IMR-90 (cell line): Measurements from ENCODE around the gene CATSPERZ.

Source experiments
- CTCF ChIP-seq: conservative IDR thresholded peaks from 2 replicates; pipeline ENCODE4 v1.5.1; 2012; ENCODE audit warnings: mild to moderate bottlenecking, low read depth, low read length, improper control_type of control experiment
- MXI1 ChIP-seq: IDR thresholded peaks from 2 replicates; pipeline ENCODE4 v1.6.1; 2012; ENCODE audit warnings: low read depth, mild to moderate bottlenecking, low read length, moderate library complexity, borderline replicate concordance
- NFE2L2 ChIP-seq: fragments of 150-350 bp; IDR thresholded peaks from 2 replicates; pipeline ENCODE4 v1.6.1; 2016; ENCODE audit warnings: low read depth, mild to moderate bottlenecking, low read length
- POLR2A ChIP-seq: IDR thresholded peaks from 2 replicates; pipeline ENCODE4 v1.6.1; 2012; ENCODE audit warnings: mild to moderate bottlenecking, low read depth, low read length
- RAD21 ChIP-seq: IDR thresholded peaks from 2 replicates; pipeline ENCODE4 v1.6.1; 2012; ENCODE audit warnings: low read length, improper control_type of control experiment
- RCOR1 ChIP-seq: IDR thresholded peaks from 2 replicates; pipeline ENCODE4 v1.6.1; 2012; ENCODE audit warnings: mild to moderate bottlenecking, low read length, improper control_type of control experiment; ENCODE audit not compliant: insufficient replicate concordance
- RFX5 ChIP-seq: IDR thresholded peaks from 2 replicates; pipeline ENCODE4 v1.8.0; 2012; ENCODE audit warnings: low read depth, mild to moderate bottlenecking, low read length, moderate library complexity
- SMC3 ChIP-seq: fragments of 150-350 bp; IDR thresholded peaks from 2 replicates; pipeline ENCODE4 v1.6.1; 2016; ENCODE audit warnings: low read depth, mild to moderate bottlenecking, antibody characterized with exemption, low read length, moderate library complexity
- USF2 ChIP-seq: fragments of 150-350 bp; IDR thresholded peaks from 2 replicates; pipeline ENCODE4 v1.6.1; 2017; ENCODE audit warnings: mild to moderate bottlenecking, antibody characterized with exemption, low read length, low read depth

GRCh38 chr11:64269540-64270220 is 30.5 kb upstream of the CATSPERZ start:
- TF ChIP-seq CTCF (peak; percentile 17; the same call in 1 of the 2 replicates), POLR2A (peak; percentile 73), SMC3 (no peak), RCOR1 (peak; percentile 10), RFX5 (no peak), NFE2L2 (no peak), USF2 (no peak), RAD21 (no peak; the same call in 1 of the 2 replicates), MXI1 (peak; percentile 26; the same call in 1 of the 2 replicates)
